GM21786 (cell line): ENCODE data around the gene CDK6.

Source experiments
- ATAC-seq: cut with Tn5 transposase; IDR thresholded peaks from one replicate; pipeline ENCODE4 v1.9.1; 2021; ENCODE audit not compliant: unreplicated experiment

CDK6 gene

GRCh38 chr7:92827464-92828120, 8.8 kb downstream of the CDK6 start:
- no peak for ATAC-seq

DNA sequence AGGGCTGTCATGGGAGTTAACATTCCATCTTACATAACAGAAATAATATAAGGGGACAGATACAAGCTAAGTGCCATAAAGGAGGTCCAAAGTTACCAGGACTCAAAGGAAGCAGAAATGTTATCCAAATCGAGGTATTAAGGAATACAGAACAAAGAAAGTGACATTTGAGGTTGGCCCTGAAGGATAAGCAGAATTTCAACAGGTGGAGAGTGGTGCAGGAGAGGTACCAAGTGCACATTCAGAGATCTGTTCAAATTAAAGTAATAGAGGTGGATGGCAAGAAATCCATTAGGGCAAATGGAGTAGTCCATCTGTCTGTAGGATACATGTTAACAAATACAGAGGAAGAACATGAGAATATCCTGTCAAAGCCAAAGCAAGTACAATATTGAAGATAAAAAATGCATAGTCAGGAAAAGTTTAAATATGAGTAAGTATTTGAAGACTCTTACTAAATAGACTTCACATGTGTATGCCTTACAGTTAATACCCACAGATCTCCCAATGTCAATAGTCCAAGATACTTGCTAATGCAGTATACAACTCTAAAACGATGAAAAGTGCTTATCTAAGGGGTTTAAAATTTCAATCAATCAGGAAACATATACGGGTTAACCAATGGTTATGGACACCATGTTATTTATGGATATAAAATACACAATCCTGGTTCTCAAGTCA, 10.0 kb downstream of the CDK6 start:
- ATAC-seq: no peak

GRCh38 chr7:92824901-92825480, 11.4 kb downstream of the CDK6 start:
- ATAC-seq: no peak

- no peak for ATAC-seq
These were observed 11.9 kb downstream of the CDK6 start for GRCh38 chr7:92824450-92824849.

DNA sequence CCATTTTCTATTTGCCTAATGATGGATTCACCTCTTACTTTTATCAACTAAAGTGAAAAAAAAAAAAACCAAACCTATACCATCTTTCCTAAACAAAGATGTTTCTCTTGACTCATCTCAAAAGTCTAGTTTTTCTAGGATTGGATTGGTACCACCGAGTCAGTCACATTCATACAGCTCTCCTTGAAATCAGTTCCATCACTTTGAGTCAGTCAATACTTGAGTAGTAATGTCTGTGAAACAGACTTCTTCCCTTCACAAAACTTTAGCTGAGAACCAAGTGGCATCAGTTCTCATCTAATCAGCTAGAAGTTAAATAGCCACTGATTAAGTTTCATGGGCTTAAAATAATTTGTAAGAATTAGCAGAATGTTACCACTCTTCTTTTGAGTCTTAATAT, 13.3 kb downstream of the CDK6 start:
- ATAC-seq: no peak

DNA sequence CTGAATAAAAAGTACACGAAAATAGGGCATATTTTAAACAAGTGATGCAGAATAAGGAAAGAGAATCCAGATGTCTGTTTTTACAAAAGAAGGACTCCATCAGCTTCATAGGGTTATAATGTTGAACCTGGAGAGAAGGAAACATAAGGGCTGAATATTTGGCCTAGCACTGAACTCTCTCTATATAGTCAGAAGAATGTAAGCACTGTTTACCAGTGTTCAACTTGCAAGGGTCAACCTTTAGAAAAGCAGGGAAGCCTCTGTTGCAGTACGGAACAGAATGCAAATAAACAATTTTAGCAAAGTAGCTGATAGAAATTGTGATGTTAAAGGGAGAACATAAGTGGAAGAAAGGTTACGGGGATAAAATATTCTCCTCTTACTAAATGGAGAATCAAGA, 16.2 kb downstream of the CDK6 start:
- ATAC-seq: no peak

- no peak for ATAC-seq
These were observed 19.0 kb downstream of the CDK6 start for GRCh38 chr7:92817398-92817797.

- ATAC-seq: no peak
These were observed 21.0 kb downstream of the CDK6 start for GRCh38 chr7:92815412-92815811.

- ATAC-seq: peak; percentile 51
These were observed 22.9 kb downstream of the CDK6 start for GRCh38 chr7:92813390-92814024.

- ATAC-seq: no peak
These were observed 25.2 kb downstream of the CDK6 start for GRCh38 chr7:92811158-92811557.

GRCh38 chr7:92809760-92810573, 26.4 kb downstream of the CDK6 start:
- peak; percentile 73 for ATAC-seq

- ATAC-seq: no peak
These were observed 27.0 kb downstream of the CDK6 start for GRCh38 chr7:92809397-92809759.

- ATAC-seq: no peak
These were observed 27.7 kb downstream of the CDK6 start for GRCh38 chr7:92808635-92809034.

DNA sequence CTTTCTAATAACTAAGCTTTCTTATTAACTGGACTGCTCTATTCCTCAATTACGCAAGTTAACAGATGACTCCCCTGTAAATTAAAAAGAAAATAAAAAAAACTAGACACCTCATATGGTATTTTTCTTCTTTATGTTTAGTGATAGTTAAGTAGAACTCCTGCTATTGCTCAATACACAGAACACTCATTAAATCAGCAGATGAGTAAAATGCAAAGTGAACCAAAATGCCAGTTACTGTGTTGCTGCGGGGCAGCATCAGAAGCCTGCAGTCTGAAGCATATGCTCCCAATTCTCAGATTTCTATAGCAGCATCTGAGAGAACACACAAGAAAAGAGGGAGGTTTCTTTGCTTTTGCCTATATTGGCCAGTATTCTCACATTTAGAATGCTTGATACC, 28.4 kb downstream of the CDK6 start:
- ATAC-seq: no peak

DNA sequence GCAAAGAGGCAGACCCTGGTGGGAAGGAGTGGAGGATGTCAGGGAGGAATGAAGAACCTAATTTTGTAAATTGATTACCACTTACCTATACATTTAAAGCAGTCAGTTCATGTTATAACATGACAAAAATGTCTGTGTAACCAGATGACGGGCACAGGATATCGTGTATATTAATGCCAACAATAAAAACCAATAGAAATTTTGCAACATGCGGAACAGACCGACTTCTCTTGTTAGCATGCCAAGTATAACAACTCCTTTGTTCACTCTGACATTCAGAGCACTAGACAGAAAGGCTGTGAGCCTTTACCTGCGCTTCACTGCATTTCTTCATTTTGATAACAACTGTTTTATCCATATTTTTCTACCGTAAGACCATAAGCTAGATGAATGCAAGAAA, 29.9 kb downstream of the CDK6 start:
- no peak for ATAC-seq

DNA sequence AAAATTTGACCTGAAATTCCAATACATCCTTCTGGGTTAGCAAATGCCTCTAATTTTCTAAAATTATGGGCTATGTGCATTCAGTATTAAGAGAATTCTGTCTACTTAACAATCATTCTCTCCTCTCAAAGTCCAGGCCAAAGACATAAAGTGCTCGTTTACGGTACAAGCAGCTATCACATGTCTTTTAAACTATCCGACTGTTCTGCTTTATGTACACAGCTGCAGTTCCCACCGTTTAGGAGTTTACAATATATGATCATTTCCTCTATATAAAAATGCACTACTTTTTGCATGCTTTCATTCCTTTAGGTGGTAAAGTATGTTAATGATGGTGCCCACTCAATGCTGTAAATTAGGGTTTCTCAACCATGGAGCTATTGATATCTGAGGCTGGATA, 34.0 kb downstream of the CDK6 start:
- ATAC-seq: no peak

DNA sequence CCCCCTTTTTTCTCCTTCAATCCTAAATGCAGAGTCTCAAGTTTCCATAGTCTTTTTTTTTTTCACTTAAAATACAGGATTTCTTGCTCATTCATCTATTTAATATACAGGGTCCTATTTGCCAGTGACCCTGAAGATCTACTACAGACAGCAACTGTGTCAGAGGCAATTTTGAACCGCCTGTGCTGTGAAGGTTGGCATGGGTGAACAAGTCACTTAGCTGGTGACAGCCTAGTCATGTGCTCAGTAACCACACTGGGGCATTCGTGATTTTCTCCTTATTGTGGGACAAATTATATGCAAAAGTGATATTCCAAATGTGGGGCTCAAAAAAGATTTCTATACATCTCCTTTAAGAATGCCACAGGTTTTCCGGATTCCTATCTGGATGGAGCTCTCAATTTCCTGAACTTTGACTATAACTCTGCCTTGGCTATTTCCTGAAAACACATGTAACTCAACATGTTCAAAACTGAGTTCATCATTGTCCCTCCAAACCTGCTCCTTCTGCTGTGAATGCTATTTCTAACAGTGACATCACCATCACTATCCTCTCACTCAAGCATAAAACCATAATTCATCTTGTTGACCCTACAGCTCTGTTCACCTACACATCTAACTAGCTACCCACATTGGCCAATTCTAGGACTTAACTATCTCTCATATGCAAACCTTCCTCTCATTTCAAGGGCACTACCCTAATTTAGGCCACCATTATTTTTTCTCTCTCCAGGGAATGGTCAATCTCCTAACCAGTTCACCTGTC, 36.7 kb downstream of the CDK6 start:
- peak; percentile 49 for ATAC-seq

- ATAC-seq: no peak
These were observed 37.7 kb downstream of the CDK6 start for GRCh38 chr7:92798517-92799249.

DNA sequence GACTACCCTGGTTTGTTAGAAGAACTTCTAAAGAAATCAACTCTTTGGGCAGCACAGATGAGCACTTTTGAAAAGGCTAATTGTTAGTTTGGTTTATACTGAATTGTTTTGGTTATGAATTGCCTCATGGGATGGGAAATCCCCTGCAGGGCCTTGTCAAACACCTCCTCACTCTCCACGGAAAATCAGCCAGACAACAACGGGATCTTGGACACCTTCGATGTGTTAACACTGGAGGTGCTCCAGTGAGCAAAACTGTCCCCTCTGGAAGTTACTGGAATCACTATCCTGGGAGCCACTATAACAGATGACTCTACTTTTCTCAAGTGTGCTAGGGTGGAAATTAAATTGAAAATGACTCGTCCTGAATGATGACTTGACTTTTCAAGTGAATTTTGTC, 38.7 kb downstream of the CDK6 start:
- no peak for ATAC-seq

DNA sequence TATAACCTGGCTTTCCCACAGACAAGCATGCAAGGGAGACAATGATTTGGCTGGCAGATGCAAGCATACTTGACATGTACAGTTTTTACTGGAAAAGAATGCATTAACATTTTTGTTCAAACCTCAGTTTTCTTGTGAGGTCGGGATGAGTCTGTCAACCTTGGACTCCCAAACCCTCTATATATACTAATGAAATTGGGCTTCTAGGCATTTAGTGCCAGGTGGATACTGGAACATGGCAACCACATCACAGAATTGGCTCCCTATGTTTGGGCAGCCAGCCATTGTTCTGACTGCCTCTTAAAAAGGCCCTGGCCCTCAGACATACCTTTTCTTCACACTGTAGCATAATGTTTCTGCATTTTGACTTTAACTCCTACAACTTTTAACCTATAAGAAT, 39.1 kb downstream of the CDK6 start:
- ATAC-seq: no peak
